22Rv1 (cell line): ENCODE measurements around the gene SLC24A4.

Experiments used
- ZFX ChIP-seq: fragments of 450-650 bp; IDR thresholded peaks from 2 replicates; pipeline ENCODE4 v1.6.1; 2017; ENCODE audit warnings: antibody characterized with exemption, borderline replicate concordance
- TF ChIP-seq, protein P1 (sequence below): fragments of 450-650 bp; IDR thresholded peaks from 2 replicates; pipeline ENCODE4 v1.5.1; 2017; ENCODE audit warnings: mild to moderate bottlenecking

DNA sequence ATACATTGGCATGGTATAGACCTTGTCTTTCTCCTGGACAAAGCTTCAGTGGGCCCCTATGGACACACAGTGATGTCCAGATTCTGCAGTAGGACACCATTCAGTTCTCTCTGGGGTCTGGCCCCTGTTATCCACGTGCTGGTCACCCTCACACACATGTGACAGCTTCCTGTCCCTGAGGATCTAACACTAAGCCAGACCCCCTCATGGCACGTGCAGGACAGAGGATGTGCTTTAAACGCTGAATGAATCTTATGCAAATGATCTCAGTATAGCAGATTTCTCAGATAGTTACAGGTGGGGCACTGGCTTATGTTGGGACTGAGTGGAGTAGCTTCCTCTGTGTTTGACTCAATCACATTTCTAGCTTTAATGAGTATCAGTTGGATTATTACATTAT, 33.7 kb downstream of the SLC24A4 start:
- TF ChIP-seq, protein P1, sequence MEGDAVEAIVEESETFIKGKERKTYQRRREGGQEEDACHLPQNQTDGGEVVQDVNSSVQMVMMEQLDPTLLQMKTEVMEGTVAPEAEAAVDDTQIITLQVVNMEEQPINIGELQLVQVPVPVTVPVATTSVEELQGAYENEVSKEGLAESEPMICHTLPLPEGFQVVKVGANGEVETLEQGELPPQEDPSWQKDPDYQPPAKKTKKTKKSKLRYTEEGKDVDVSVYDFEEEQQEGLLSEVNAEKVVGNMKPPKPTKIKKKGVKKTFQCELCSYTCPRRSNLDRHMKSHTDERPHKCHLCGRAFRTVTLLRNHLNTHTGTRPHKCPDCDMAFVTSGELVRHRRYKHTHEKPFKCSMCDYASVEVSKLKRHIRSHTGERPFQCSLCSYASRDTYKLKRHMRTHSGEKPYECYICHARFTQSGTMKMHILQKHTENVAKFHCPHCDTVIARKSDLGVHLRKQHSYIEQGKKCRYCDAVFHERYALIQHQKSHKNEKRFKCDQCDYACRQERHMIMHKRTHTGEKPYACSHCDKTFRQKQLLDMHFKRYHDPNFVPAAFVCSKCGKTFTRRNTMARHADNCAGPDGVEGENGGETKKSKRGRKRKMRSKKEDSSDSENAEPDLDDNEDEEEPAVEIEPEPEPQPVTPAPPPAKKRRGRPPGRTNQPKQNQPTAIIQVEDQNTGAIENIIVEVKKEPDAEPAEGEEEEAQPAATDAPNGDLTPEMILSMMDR: no peak
- TF ChIP-seq ZFX: no peak
